HG03342 (cell line): ENCODE results near the gene BCR.
A peak's percentile ranks its signal among the peaks of the same experiment; 100 is the strongest.

Source experiments
- ATAC-seq: cut with Tn5 transposase; IDR thresholded peaks from one replicate; pipeline ENCODE4 v1.9.1; 2021; ENCODE audit warnings: mild to moderate bottlenecking, moderate library complexity; ENCODE audit not compliant: unreplicated experiment

The BCR gene

GRCh38 chr22:23215294-23216241 is 35.3 kb downstream of the BCR start:
- ATAC-seq, result no peak

DNA sequence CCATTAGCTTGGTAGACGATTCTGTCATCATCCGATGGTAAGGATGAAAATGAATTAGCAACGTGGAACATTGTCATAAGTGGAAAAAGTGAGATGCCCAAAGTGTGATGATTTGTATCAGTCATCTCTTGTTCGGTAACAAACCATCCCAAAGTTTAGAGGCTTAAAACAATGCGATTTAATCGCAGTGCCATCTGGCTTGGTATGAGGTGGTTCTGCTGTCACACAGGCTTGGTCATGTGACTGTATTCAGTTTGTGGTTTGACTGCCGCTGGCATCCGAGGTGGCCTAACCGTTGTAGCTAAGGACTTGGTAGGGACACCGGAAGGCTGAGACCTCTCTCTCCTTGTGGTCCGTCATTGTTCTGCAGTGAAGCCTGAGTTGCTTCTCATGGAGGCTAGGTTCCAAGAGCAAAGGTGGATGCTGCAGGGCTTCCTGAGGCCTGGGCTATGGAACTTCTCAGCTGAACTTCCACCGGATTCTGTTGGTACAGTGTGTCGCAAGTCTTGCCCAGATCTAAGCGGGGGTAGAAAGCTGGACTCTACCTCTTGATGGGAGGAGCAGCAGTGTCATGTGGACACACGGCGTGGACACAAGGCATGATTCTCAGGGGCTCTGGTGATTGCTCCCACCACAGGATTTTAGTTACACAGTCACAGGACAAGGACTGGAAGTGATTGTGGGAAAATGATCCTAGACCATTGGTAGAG is 36.3 kb downstream of the BCR start:
- no peak for ATAC-seq

DNA sequence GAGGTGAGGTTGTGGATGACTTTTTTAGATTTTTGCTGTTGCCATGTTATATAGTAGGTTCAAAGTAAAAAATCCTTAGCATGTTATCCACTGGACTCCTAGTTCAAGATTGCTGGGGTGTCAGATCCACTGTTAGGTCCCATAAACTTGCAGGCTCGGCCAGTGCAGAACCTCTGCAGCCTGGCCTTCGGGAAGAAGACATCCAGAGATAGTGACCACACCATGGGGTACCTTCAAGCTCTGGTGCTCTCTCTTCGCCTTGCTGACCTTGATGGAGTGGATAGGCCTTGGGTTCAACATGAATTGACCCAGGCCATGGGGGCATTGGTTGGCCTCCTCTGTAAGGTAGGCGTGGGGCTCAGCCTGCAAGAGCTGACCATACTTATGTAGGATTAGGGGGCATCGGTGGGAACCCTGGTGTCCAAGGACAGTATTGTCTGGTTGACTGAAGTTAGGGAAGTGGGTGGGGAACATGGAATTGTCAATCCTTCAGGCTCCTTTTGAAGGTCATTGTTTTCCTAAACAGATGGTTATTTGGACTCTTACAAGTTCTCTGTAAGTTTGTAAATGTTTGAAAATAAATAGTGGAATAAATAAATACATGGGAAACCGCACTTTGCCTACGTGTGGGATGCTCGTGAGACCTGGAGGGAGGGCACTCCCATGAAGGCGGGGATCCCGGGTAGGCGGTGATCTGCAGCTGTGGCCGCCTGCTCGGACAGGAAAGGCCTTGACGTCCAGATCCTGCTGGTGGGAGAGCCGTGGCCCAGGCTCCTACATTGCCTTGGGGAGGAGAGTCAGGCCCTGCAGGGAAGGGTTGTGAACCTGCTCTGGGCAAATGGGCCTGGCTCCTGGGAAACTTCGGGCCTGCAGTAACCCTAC is 37.1 kb downstream of the BCR start:
- ATAC-seq, result no peak

- ATAC-seq, result no peak
These were observed 38.0 kb downstream of the BCR start for GRCh38 chr22:23218053-23218866.

GRCh38 chr22:23218867-23219251 is 38.5 kb downstream of the BCR start:
- no peak for ATAC-seq

DNA sequence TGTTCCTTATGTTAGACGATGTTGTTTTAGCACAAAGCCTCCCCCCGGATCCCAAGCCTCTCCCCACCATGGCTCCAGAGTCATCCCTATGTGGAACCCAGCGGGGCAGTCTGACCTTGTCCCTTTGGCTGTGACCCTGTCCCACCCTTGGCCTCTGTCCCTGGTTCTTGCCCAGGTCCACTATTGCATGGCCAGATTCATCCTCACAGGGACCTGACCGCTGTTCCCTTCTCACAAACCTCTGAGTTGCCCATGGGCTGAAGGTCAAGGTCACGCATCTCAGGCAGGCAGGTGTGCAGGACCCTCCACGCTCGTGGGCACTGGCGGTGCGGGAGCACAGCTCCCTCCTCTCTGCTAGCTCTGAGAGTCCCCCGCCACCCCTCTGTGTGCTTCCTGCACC is 39.0 kb downstream of the BCR start:
- ATAC-seq, result no peak

DNA sequence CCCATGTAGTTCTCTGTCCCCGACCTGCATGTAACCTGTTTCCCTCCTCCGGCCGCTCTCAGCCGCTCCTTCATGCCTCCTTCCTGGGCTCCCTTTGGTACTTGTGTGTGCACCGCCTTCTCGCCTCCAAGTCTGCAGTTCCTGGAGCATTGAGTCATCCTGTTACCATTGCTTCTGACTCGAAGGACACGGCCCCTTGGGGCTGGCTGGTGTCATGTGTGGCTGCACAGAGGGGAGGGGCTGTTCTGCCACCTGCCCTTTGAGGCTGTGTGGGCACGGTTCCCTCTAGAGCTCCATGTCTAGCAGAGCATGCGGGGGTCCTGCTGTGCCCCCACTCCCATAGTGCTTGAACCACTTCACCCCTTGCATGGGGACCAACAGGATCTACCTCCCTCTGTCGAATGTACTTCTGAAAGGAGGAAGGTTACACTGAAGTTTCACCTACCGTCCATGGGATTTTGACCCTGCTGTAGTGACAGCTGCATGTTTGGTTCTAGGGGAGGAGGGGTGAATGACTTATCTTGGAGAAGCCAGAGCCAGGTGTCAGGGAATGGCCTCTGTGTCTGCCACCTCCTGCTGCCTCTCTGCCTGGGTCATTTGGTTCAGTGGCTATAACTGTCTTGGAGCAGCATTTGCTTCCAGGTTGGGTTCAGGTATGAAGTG is 39.6 kb downstream of the BCR start:
- ATAC-seq, result peak; percentile 78

DNA sequence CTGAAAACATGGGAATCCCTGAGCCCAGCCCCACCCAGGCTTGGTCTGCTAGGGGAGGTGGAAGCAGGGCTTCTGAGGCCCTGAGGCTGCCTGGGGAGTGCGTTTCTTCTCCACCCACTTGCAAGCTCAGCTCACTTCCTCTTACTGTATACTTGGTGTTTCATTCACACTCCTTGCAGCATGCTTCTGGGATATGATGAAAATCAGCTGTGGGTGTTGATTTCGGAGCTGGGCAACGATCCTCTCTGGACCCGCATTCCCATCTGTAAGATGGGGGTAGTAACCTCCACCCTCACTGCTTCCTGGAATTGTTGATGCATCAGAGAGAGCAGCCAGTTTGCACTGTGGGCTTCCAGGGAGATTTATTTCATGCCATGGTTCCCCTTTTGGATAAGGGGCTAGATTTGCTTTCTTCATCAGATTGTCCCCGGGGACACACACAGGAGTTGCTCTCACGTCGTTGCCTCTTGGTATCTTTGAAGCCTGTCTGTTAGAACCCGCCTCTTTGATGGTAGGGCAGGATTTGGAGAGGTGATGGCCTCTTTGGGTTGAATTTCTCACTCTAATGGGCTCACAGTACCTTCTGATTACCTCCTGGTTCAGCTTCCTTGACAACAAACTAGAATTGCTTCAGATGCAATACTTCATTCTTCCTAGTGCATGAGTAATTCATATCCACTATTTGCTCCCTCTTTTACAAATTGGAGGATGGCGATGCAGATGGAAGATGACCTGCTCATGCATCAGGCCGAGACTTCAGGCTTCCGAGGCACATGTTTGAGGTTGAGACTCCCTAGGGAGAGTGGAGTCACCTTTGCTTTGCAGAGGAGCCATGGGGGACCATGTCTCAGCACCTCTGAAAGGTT is 40.4 kb downstream of the BCR start:
- peak; percentile 45 for ATAC-seq

DNA sequence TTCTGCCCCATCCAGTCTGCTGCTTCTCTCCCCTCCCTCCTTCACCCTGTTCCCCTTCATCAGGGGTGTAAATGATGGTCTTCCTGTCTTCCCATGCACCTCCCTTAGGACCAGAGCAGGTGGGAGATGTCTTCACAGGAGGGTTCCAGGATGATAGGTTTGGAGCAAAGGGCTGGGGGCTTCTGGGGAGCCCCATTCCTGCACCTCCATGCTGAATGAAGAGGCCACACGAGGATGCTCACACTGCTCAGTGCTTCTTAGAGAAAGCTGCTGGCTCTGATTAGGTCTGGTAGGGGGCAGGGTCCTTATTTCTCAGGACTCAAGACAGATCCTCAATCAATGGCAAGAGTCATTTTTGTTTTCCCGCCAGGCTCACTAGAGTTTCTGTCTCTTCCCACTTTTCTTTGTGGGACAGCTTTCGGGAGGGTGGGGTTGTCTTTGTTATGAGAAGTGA is 41.1 kb downstream of the BCR start:
- ATAC-seq, result no peak

GRCh38 chr22:23222033-23222792 is 41.9 kb downstream of the BCR start:
- ATAC-seq, result no peak

DNA sequence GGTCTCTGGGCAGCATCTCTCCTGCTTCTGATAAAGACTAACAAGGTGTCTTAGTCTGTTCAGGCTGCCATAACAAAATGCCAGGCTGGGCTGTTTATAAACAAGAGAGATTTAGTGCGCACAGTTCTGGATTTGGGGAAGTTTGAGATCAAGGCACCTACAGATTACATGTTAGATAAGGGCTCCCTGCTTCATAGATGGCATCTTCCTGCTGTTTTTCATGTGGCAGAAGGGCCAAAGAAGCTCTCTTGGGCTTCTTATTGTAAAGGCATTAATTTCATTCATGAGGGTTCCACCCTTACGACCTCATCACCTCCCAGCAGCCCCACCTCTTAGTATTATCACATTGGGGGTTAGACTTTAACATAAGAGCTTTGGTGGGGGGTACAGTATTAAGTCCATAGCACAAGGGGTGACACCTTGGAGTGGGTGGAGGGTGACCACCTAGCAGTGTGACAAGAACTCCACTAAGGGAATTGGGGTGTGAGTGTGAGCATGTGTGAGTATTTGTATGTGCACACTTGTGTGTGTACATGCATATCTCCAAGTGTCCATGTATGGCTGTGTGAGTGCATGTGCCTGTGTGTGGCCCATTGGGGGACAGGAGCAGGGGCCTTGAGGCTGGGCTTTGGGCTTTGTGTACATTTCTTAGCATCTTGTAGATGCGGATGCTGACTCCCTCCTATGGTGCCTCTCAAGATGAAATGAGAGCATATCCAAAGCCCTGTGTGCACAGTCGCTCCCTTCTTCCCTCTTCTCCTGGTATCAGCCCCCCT is 42.7 kb downstream of the BCR start:
- ATAC-seq, result no peak

DNA sequence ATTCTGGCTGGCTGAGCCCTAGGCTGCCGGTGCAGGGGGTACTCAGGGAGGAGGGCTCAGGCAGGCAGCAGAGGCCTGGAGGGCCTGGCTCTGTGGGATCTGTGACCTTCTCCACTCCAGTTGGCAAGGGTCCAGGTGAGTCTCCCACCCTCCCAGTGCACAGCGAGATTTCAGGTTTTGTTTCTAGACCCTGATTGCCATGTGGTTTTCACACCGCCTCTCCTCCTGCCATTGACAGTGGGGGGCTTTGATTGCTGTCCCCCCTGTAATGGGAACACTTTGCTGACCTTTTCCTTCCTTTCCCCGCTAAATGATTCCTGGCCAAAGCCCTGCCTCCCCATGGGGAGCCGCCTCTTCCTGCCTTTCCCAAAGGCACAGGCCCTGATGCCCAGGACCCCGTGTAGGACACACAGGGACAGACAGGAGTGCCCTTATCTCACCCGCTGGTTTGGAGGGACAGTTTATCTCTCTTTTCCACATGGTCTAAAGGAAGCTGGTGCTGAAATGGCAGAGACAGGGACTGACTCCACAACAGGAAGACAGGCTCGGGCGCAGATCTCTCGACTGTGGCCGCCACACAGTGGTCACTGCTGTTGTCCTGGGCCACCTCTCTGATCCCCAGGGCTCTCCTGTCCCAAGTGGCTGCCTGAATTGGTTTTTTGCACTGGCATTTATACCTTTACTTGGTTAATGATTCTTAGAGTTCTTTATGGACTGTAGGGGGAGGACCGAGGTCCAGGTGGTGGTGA is 43.4 kb downstream of the BCR start:
- ATAC-seq, result no peak

DNA sequence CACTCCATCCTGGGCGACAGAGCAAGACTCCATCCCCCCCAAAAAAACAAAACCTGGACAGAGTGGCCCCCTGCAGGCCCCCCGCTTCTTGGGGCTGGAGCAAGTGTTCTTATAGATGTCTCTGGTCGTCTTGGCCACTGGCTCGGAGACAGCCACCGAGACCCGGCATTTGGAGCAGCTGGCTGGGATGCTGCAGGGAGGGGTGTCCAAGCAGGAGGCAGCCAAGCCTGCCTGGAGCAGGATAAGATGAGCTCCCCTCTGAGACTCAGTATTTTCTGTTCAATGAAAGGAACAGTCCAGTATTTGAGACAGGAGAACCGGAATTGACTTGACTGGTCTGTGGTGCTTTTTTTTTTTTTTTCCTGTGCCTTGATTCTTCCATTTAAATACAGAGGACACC is 44.5 kb downstream of the BCR start:
- ATAC-seq, result no peak

- ATAC-seq, result no peak
These were observed 45.0 kb downstream of the BCR start for GRCh38 chr22:23225337-23225723.

- ATAC-seq, result no peak
These were observed 45.6 kb downstream of the BCR start for GRCh38 chr22:23225724-23226496.

- ATAC-seq, result no peak
These were observed 46.2 kb downstream of the BCR start for GRCh38 chr22:23226497-23226850.
